Esophagus muscularis mucosa (tissue), 4 donors: Measurements from ENCODE around the gene POC1A. TPM values are rescaled to one million over a fixed set of nuclear protein-coding genes. Genes with fewer than 3 reads are reported as not detected.

Source experiments
- DNase-seq: peaks from one replicate; pipeline ENCODE4 v3.0.0-alpha.2; 2017; ENCODE audit errors: extremely low spot score
- H3K27ac ChIP-seq, 4 donors: fragments of 200-600 bp; sonication (generic); replicated peaks in 1 of 4; 1 replicate in 3 of 4; 2 replicates in 1 of 4; pipeline ENCODE4 v1.5.1; 2016 to 2019; ENCODE audit warnings: mild to moderate bottlenecking in 1 of 4
- H3K27me3 ChIP-seq, 4 donors: fragments of 200-600 bp; sonication (generic); one replicate each; pipeline versions ENCODE4 v1.5.1 to v1.6.0; 2016 to 2019
- H3K36me3 ChIP-seq, 4 donors: fragments of 200-600 bp; sonication (generic); one replicate each; pipeline ENCODE4 v1.5.1; 2016 to 2019
- H3K4me1 ChIP-seq, 4 donors: fragments of 200-600 bp; sonication (generic); one replicate each; pipeline ENCODE4 v1.5.1; 2016 to 2019
- H3K4me3 ChIP-seq, 4 donors: fragments of 200-600 bp; sonication (generic); 1 replicate in 2 of 4; 2 replicates in 2 of 4; pipeline ENCODE4 v1.5.1; 2016 to 2019; ENCODE audit warnings: mild to moderate bottlenecking in 4 of 4, moderate library complexity in 1 of 4
- H3K9me3 ChIP-seq, 4 donors: fragments of 200-600 bp; sonication (generic); 1 replicate in 3 of 4; 2 replicates in 1 of 4; pipeline ENCODE4 v1.5.1; 2016 to 2019
- EP300 ChIP-seq: sonication (generic); formaldehyde crosslinking; IDR thresholded peaks from one replicate; pipeline ENCODE4 v1.6.1; 2017; ENCODE audit warnings: antibody characterized with exemption
- POLR2A ChIP-seq: fragments of 450-650 bp; IDR thresholded peaks from one replicate; pipeline ENCODE4 v1.6.1; 2017; ENCODE audit warnings: antibody characterized with exemption, moderate library complexity, mild to moderate bottlenecking, low read depth
- POLR2AphosphoS5 ChIP-seq, 2 donors: sonication (generic); formaldehyde crosslinking; IDR thresholded peaks; one replicate each; pipeline ENCODE4 v1.6.1; 2017; ENCODE audit warnings: antibody characterized with exemption in 2 of 2
- WGBS: methylation state at CpG from one replicate; pipeline ENCODE4 v1.1.5; 2018; 5-methylcytosine and 5-hydroxymethylcytosine counted together
- intact Hi-C: fragments of 100-400 bp; cut with DNase I; formaldehyde crosslinking; loops from one replicate; pipeline ENCODE4 v1.15.1; 2023
- total RNA-seq, 4 donors: library from RNA; depleted of rRNA; stranded (reverse); fragments of >200 nt; gene quantifications; one replicate each; pipeline versions ENCODE4 v1.1.0 to v1.2.1, GENCODE V29; 2016
- TF ChIP-seq, protein P1 (sequence below), 3 experiments: fragments of 200-600 bp in 2 of 3; fragments of 450-650 bp in 1 of 3; sonication (generic) in 2 of 3; IDR thresholded peaks; one replicate each; pipeline ENCODE4 v1.5.1; 2017 to 2019; ENCODE audit warnings: antibody characterized with exemption in 3 of 3, mild to moderate bottlenecking in 2 of 3, moderate library complexity in 1 of 3

The POC1A gene
- total RNA-seq, 4 donors from 2014 or later: 0.71 to 2.1 (median 1.2) TPM

DNA sequence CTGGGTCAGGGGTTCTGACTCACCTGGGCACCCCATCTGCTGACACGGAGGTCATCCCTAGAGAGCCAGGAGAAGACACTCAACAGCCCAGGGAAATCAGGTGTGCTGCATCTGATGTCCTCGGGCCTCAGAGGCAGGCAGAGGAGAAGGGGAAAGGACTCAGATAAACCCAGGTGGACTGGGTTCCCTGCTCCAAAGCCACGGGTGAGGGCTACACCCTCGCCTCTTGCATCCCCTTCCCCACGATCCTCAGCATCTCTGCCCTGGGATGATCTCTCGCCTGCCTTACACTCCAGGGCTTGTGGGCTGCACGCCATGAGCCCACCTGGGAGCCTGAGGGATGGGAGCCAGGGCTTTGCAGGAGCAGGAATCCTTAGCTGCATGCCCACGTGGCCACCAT is 89.7 kb downstream of the POC1A start:
- Histone ChIP-seq H3K27me3 (no peaks in the 10 kb centered on the region), H3K9me3 (no peaks in the 10 kb centered on the region), H3K4me3 (no peak overlapping the region), H3K36me3 (no peaks in the 10 kb centered on the region), H3K27ac (no peak overlapping the region), H3K4me1 (peaks cover 9 to 15% (median 10%) of the 10 kb centered on the region in 4 donors)
- TF ChIP-seq, protein P1, sequence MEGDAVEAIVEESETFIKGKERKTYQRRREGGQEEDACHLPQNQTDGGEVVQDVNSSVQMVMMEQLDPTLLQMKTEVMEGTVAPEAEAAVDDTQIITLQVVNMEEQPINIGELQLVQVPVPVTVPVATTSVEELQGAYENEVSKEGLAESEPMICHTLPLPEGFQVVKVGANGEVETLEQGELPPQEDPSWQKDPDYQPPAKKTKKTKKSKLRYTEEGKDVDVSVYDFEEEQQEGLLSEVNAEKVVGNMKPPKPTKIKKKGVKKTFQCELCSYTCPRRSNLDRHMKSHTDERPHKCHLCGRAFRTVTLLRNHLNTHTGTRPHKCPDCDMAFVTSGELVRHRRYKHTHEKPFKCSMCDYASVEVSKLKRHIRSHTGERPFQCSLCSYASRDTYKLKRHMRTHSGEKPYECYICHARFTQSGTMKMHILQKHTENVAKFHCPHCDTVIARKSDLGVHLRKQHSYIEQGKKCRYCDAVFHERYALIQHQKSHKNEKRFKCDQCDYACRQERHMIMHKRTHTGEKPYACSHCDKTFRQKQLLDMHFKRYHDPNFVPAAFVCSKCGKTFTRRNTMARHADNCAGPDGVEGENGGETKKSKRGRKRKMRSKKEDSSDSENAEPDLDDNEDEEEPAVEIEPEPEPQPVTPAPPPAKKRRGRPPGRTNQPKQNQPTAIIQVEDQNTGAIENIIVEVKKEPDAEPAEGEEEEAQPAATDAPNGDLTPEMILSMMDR (IDR thresholded peaks at IDR 0.05): no peak
- TF ChIP-seq EP300 (no peak), POLR2A (no peak), POLR2AphosphoS5 (IDR thresholded peaks at IDR 0.05) (no peak)
- WGBS: 86% methylated on average over 5 of the region's 8 CpGs
- no peak for DNase-seq
- intact Hi-C loops: no loop called here

DNA sequence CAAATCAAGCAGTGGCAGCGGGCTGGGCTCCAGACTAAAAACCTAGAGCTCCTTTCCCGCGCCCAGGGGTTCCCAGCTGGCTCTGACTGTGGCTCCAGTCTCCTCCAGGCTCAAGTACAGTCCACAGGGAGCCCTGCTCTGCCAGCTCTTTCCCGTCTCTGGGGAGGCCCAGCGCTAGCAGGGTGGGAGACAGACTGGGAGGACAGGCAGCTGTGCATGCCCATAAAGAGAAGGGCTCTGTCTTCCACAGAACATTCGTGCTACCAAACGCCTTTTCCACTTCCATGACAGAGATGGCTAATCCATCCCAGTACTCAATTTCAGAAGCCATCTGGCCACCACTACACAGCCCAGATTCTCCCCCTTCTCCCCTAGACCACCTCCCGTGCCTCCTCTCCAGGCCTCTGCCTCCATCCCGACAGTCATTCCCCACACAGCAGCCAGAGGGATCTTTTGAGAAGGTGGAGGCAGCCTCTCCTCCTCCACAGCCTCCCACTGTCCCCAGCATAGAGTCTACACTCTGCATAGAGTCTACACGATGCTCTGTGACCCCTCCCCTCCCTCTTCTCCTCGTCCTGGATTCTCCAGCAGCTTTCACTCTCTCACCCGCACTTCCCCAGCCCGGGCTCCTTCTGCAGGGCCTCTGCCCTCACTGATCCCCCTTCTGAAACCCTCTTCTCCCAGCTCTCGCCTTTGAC is 91.0 kb downstream of the POC1A start:
- Histone ChIP-seq H3K4me3 (no peak overlapping the region), H3K4me1 (peaks cover 9 to 15% (median 10%) of the 10 kb centered on the region in 4 donors), H3K36me3 (no peaks in the 10 kb centered on the region), H3K27ac (no peak overlapping the region), H3K9me3 (no peaks in the 10 kb centered on the region), H3K27me3 (no peaks in the 10 kb centered on the region)
- TF ChIP-seq, protein P1 (IDR thresholded peaks at IDR 0.05): no peak
- TF ChIP-seq EP300 (no peak), POLR2AphosphoS5 (IDR thresholded peaks at IDR 0.05) (no peak), POLR2A (no peak)
- intact Hi-C loops: no loop called here
- WGBS: 84% methylated on average over 14 of the region's 14 CpGs
- no peak for DNase-seq

DNA sequence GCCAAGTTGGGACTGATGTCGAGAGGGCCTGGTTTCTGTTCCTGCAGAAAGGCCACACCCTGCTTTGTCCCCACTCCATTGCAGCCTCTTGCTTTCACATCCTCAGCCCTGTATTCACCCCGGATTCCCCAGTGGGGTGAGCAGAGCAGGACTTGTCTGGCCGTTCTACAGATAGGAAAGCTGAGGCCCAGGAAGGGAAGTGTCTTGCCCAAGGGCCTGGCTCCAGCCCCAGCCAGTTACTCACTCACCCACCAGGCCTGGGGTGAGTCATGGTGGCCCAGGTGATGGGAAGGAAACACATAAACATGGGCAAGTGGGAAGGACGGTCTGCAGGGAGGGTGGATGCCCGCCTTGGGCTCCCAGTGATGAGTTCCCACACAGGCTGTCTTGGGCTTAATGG is 91.7 kb downstream of the POC1A start:
- no peaks in the 10 kb centered on the region for H3K9me3 ChIP-seq
- WGBS: 54% methylated on average over 4 of the region's 5 CpGs
- no peaks in the 10 kb centered on the region for H3K27me3 ChIP-seq
- H3K4me3 ChIP-seq: no peak overlapping the region
- H3K36me3 ChIP-seq: no peaks in the 10 kb centered on the region
- H3K4me1 ChIP-seq: peaks cover 14 to 21% (median 15%) of the 10 kb centered on the region in 4 donors
- no peak overlapping the region for H3K27ac ChIP-seq
- intact Hi-C loops: no loop called here
- DNase-seq: no peak
- TF ChIP-seq POLR2AphosphoS5 (IDR thresholded peaks at IDR 0.05) (no peak), POLR2A (no peak), EP300 (no peak)
- TF ChIP-seq, protein P1 (IDR thresholded peaks at IDR 0.05): no peak

DNA sequence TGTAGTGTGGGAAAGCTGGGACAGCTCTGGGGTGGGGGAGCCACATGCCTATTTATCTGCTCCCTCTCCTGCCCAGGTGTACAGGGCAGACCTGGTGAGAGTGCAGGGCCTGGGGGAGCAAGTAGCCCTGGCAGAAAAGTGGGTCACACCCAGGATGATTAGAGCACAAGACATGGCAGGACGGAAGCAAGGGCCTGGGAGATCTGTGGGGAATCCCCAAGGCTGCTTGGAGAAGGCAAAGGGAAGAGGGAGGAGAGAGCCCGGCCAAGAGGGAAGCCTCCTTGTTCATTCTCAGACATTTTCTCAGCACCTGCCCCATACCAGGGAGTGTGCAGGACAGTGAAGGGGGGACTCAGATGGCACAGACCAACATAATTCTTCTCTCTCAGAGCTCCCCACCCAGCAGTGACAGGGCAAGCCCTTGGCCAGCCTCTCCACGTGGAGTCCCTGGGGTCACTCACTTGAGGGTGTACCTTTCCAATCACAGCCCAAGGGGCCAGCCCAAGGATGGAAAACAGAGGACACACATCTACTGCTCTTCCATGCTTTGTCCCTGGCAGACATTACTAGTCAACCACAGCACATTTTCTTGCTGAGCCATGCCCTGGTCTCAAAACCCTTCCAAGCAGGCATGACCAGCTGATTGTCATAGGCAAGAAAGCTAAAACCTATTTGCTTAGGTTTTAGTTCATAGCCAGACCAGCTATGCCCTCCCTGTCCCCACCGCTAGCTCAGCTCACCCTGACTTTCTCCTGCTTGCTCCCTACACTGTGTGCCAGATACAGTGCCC is 92.9 kb downstream of the POC1A start:
- no peak overlapping the region for H3K4me3 ChIP-seq
- intact Hi-C loops: no loop called here
- no peak overlapping the region for H3K27ac ChIP-seq
- H3K9me3 ChIP-seq: no peaks in the 10 kb centered on the region
- no peaks in the 10 kb centered on the region for H3K27me3 ChIP-seq
- DNase-seq: no peak
- H3K36me3 ChIP-seq: no peaks in the 10 kb centered on the region
- peaks cover 18 to 28% (median 21%) of the 10 kb centered on the region in 4 donors for H3K4me1 ChIP-seq
- WGBS: 72% methylated on average over 4 of the region's 4 CpGs
- TF ChIP-seq EP300 (no peak), POLR2AphosphoS5 (IDR thresholded peaks at IDR 0.05) (no peak), POLR2A (no peak)
- TF ChIP-seq, protein P1 (IDR thresholded peaks at IDR 0.05): no peak
